GM19438 (cell line): Measurements from ENCODE around the gene GLB1L.
"Not testable (repeated sequence)": the region's sequence is repeated elsewhere in the genome, so short reads cannot be mapped to it uniquely, and the experiment has no call there.

ENCODE experiments used
- ATAC-seq: cut with Tn5 transposase; IDR thresholded peaks from one replicate; pipeline ENCODE4 v1.9.1; 2021; ENCODE audit warnings: low read depth; ENCODE audit not compliant: unreplicated experiment

GLB1L gene

GRCh38 chr2:219281588-219281987 is 36.3 kb upstream of the GLB1L start:
- ATAC-seq, result no peak

DNA sequence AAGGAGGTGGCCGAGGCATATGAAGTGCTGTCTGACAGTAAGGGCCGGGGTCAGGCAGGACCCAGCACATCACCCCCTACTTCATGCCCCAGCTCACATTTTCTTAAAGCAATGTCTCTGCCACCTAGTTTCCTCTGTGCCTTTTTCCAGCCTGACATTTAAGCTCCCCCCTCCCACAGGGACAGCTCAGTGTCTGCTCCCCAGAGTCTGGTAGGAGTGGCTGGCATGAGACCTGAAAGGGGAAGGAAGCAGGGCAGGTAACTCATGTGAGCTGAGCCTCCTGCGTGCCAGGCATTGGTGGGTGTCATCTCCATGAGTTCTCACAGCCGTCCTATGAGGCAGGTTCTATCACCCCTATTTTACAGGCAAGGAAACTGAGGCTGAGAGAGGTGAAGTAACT is 35.4 kb upstream of the GLB1L start:
- ATAC-seq, result no peak

GRCh38 chr2:219279916-219280516 is 34.8 kb upstream of the GLB1L start:
- no peak for ATAC-seq

DNA sequence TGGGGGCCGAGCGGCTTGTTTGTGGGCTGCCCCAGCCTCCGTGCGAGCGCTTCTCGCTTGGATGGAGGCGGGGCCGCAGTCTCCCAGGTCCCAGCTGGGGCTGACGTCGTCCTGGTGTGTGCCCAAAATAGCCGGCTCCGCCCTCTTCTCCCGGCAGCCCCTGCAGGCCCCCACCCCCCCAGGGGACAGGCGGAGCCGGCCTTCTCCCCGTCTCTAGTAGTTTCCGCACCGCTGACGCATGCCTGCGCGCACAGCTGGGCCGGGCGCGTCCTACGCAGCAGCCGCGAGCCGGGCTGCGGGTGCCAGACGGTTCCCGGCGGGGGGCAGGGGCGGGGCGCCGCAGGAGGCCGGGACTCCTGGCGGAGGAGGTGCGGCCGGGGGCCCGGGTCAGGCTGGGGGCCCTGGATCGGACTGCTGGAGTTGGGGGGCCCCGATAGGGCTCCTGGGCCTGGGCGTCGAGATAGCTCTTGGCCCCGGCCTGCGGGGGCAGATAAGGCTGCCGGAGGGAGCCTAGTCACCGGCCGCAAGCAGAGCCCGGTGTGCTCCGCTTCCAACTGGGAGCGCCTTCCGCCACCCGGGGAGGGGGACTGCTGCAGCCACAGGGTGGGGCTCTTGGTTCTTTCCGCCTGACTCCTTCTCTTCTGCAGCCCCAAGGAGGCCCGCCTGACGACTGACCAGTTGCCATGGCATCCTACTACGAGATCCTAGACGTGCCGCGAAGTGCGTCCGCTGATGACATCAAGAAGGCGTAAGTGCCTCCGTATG is 34.1 kb upstream of the GLB1L start, which contains the start of gene DNAJB2:
TSS of gene DNAJB2 (plus strand) at position 216 of the 765 bp plus-strand sequence. CDS start at position 684, 468 bp downstream.
- peak; percentile 83 for ATAC-seq

DNA sequence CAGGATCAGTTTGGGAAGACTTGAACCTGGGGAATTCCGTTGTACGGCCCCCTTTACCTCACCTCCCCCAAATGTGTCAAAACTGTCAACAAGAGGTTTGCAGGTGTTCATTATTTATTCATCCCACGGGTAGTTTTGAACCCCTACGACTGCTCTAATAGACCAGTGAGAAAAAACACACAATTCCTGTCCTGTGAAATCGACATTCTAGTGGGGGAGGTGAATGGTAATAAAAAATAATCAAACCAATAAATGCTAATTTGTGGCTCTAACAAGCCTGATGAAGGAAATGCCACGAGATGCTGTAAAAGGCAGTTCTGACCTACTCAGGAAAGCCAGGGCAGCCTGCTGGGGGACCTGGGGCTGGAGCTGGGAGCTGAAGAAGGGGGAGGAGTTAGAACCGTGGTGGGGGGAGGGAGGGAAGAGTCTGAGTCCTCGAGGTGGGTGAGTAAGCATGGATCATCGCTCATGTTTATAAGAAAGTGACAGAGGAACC is 33.5 kb upstream of the GLB1L start:
- no peak for ATAC-seq

GRCh38 chr2:219277703-219278654 is 32.7 kb upstream of the GLB1L start:
- peak; percentile 29 for ATAC-seq

- ATAC-seq, result no peak
Observed at GRCh38 chr2:219274361-219274921, 29.2 kb upstream of the GLB1L start.

GRCh38 chr2:219273937-219274336 is 28.7 kb upstream of the GLB1L start:
- no peak for ATAC-seq

- no peak for ATAC-seq
Observed at GRCh38 chr2:219272995-219273394, 27.8 kb upstream of the GLB1L start.

DNA sequence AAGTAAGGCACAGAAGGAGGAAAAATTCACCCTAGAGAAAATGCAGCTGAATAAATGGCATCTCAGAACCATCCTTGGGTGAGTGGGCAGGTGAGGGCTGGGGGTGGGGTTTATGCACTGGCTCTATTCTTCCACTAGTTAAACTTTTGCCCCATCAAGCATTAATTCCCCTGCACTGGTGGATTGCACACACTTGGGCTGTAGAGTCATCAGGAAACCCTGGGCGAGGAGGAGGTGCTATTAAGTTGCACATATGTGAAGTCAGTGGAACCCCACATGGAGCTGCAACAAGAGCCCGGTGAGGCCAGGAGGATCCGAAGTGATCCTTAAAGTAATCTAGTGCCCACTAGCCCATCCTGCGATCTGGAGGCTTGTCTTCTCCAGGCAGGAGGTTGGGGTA is 27.1 kb upstream of the GLB1L start:
- no peak for ATAC-seq

DNA sequence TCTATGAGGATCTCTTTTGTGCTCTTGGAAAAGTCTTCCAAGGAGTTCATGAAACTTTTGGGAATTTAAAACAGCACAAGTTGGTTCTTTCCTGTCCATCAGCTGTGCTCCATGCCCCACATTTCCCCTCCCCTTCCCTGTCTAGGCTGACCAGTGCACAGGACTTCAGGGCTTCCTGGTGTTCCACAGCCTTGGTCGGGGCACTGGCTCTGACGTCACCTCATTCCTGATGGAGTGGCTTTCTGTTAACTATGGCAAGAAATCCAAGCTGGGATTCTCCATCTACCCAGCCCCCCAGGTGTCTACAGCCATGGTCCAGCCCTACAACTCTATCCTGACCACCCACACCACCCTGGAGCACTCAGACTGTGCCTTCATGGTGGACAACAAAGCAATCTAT is 25.8 kb upstream of the GLB1L start:
- ATAC-seq, result no peak

DNA sequence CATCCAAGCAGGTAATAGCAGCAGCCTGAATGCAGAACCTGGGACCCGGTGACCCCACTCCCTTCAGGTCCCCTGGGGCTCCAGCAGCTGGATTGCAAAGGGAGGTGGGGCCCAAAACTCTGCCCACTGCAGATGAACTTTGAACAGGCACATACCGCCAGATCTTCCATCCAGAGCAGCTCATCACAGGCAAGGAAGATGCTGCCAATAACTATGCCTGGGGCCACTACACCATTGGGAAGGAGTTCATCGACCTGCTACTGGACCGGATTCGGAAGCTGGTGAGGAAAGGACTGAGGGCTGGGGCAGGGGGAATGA is 24.8 kb upstream of the GLB1L start:
- ATAC-seq, result no peak

- no peak for ATAC-seq
Observed at GRCh38 chr2:219269362-219270054, 24.3 kb upstream of the GLB1L start.

DNA sequence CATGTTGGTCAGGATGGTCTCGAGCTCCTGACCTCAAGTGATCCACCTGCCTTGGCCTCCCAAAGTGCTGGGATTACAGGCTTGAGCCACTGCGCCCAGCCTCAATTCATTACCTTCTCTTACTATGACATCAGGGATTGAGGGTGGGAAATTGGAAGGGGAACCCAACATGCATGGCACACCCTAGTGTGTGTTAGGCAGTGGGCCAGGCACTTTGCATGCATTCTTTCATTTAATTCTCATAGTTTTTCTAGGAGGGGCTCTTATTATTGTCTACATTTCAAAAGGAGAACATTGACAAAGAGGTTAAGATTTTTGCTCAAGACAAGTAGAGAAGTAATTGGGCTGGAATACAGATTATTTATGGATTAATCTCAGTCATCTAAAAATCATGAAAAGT is 23.1 kb upstream of the GLB1L start:
- ATAC-seq, result no peak

DNA sequence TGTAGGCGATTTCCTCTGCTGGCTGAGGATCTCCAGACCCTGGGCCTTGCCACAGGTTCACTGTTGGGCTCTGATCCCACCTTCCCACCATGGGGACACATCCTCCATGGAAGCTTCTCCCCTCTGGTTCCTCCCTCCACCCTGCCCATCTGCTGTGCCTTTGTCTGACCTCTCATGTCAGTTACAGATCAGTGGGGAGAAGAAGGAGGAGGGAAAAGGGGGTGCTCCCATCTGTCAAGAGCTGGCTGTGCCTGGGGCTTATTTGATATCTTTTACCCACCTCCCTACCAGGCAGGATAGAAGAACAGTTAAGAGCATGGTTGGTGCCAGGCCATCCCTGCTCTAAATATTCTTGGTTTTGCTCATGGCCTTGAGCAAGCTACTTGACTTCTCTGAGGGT is 21.6 kb upstream of the GLB1L start:
- no peak for ATAC-seq

DNA sequence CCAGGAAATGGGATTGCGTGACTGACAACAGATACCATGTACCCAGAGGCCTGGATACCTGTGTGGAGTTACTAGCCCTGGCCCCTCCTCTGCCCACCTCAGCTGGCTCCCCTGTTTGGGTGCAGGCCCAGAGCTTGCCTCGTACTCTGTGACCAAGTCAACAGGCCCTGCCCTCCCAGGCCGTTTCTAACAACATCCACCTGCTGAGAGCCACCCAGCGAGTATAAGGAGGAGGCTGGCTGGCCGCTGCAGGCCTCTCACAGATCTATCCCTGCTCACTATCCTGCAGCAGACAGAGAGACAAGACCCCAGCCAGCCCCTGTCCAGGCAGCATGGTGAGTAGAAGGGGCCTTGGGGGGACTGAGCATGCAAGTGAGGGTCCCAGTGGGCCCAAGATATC is 21.0 kb upstream of the GLB1L start:
- ATAC-seq, result no peak

DNA sequence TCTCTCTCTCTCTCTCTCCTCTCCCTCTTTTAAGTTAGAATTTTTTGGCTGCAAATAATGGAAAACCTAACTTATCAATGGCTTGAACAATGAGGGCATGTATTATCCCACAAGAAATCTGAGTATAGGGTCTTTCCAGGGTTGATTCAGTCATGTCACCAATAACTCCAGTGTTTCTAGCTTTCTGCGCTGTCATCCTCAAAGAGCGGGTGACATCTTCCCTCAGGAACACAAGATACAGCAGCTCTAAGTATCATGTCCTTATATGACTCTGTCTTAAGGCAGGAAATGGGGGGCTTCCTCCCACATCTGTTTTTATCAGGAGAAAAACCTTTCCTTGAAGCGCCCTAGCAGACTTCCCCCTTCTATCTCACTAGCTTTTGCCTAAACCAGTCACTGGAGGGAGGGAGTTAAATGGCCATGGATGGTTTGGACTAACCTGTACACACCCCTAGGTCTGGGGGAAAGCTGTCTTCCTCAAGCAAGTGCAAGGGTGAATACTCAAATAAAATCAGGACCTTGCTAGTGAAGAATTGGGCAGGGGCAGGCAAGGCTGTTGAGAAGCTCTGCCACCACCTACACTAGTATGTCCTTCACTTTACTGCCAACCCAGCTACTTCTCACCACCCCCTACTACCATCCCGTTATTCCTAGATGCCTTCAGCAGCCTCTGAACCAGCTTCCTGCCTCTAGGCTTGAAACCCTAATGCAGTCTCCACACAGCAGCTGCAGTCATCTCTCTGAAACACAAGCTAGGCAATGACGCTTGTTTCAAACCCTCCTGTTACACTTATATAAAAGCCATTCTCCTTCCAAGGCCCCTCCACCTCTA is 16.0 kb upstream of the GLB1L start:
- no peak for ATAC-seq

- ATAC-seq, result not testable (repeated sequence)
Observed at GRCh38 chr2:219258942-219259341, 13.7 kb upstream of the GLB1L start.

- ATAC-seq, result peak; percentile 28
Observed at GRCh38 chr2:219254590-219255201, 9.5 kb upstream of the GLB1L start.
